Stimulated activated naive CD8-positive, alpha-beta T cell treated with anti-CD3 and anti-CD28 coated beads, Interleukin-15, amount 100 ng/mL, for 72 hours (primary cell): ENCODE results near the gene TCERG1L.

Experiments used
- ATAC-seq: fragments of 150-1000 bp; cut with Tn5 transposase; 2 replicates; pipeline ENCODE4 v1.10.0; 2021; ENCODE audit warnings: mild to moderate bottlenecking, moderate library complexity
- DNase-seq, 2 donors: peaks; one replicate each; pipeline ENCODE4 v3.0.0; 2021 to 2022
- H3K27ac Mint-ChIP-seq, 2 donors: one replicate each; pipeline ENCODE4 v1.8.0; 2022; ENCODE audit warnings: mild to moderate bottlenecking in 2 of 2, mixed read lengths in 2 of 2, moderate library complexity in 2 of 2
- H3K27me3 Mint-ChIP-seq: one replicate; pipeline ENCODE4 v1.8.0; 2022; ENCODE audit warnings: mixed read lengths
- H3K4me1 Mint-ChIP-seq: one replicate; pipeline ENCODE4 v1.8.0; 2022; ENCODE audit warnings: mild to moderate bottlenecking, mixed read lengths
- H3K4me3 Mint-ChIP-seq, 2 donors: one replicate each; pipeline ENCODE4 v1.8.0; 2022; ENCODE audit warnings: mild to moderate bottlenecking in 2 of 2, mixed read lengths in 2 of 2, moderate library complexity in 1 of 2
- H3K9me3 Mint-ChIP-seq, 2 donors: one replicate each; pipeline ENCODE4 v1.8.0; 2022; ENCODE audit warnings: mixed read lengths in 2 of 2

Gene TCERG1L

DNA sequence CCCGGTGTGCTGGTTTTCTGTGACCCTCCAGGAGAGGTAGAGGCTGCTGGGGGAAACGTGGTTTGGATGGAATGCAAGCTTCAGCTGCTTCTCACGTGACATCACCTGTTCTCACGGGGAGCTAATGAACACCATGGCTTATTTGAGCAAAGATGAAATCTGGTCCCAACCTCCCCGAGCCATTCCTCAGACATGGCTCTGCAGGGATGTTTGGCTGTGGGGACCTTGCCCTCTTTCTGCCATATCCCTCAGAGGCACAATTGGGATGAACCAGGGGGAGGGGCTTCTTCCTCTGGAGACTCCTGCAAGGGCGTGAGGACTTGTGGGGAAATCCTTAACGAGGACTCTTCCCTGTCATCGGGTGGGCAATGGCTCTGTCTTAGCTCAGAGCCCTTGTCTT, 236.8 kb downstream of the TCERG1L start:
- DNase-seq (no peak), ATAC-seq (no peak)
- Mint-ChIP-seq H3K9me3 (no peaks in the 10 kb centered on the region), H3K27ac (no peak overlapping the region), H3K4me1 (no peaks in the 10 kb centered on the region), H3K4me3 (no peak overlapping the region), H3K27me3 (no peaks in the 10 kb centered on the region)

DNA sequence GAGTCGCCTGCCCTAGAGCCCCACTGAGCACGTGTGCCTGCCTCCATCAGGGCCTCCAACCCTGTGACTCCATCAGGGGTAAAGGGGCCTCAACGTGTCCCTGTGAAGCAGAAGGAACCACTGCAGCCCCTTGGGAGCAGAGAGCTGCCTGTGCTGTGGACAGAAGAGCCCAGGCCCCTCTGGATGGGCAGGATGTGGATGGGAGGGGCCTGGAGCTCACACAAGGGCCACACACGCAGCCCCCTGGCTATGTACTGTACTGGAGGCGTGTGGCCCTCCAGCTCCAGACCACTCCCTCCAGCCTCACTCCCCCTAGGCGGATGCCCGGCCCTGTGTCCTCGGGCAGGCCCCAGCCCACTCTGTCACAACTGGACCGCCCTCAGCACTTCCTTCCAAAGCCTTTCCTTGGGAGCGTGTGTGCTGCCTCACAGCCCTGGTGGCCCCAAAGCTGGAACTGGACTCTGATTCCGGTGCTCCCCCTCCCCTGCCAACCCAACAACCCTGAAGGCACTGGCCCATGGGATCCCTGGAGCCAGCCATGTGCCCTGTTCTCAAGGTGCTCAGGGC, 238.0 kb downstream of the TCERG1L start:
- DNase-seq (no peak), ATAC-seq (peak; percentile 41)
- no peaks in the 10 kb centered on the region for H3K9me3 Mint-ChIP-seq
- no peak overlapping the region for H3K27ac Mint-ChIP-seq
- no peak overlapping the region for H3K4me3 Mint-ChIP-seq
- H3K27me3 Mint-ChIP-seq = no peaks in the 10 kb centered on the region
- no peaks in the 10 kb centered on the region for H3K4me1 Mint-ChIP-seq

DNA sequence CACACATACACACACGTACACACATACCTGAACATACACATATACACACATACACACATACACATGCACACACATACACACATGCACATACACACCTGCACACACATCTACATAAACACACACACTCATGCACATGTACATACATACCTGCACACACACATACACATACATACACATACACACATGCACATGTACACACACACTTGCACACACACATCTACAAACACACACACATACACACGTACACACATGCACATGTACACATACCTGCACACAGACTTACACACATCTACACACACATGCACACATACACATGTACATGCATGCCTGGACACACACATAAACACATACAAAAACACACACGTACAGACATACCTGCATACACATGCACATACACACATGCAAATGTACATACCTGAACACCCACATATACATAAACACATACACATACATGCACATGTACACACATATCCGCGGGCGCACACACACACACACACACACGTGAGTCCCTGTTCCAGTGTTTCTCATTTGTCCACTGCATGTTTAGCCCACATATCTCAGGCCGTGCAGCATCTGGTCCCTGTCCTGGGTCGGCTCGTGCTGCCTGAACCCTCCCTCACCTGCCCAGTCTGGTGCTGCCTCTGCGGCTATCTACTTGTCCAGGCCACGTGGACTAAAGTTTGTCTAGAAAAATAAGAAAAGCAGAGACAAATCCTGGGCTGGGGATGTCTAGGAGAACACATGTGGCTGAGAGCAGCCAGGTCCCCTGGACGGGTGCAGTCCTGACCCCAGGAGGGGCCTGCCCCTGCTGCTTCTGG, 238.7 kb downstream of the TCERG1L start:
- Mint-ChIP-seq H3K27me3 (no peaks in the 10 kb centered on the region), H3K4me3 (no peak overlapping the region), H3K4me1 (no peaks in the 10 kb centered on the region), H3K9me3 (no peaks in the 10 kb centered on the region), H3K27ac (no peak overlapping the region)
- DNase-seq (no peak), ATAC-seq (no peak)

GRCh38 chr10:131071721-131072120, 239.8 kb downstream of the TCERG1L start:
- ATAC-seq (no peak), DNase-seq (no peak)
- no peak overlapping the region for H3K27ac Mint-ChIP-seq
- H3K4me3 Mint-ChIP-seq = no peak overlapping the region
- H3K27me3 Mint-ChIP-seq = no peaks in the 10 kb centered on the region
- H3K4me1 Mint-ChIP-seq = no peaks in the 10 kb centered on the region
- no peaks in the 10 kb centered on the region for H3K9me3 Mint-ChIP-seq

- Mint-ChIP-seq H3K4me1 (no peaks in the 10 kb centered on the region), H3K9me3 (no peaks in the 10 kb centered on the region), H3K27me3 (no peaks in the 10 kb centered on the region), H3K4me3 (no peak overlapping the region), H3K27ac (no peak overlapping the region)
- ATAC-seq = no peak
- no peak for DNase-seq
Measured at GRCh38 chr10:131070856-131071255, 240.7 kb downstream of the TCERG1L start.

- DNase-seq = no peak
- no peak overlapping the region for H3K27ac Mint-ChIP-seq
- no peaks in the 10 kb centered on the region for H3K9me3 Mint-ChIP-seq
- no peak overlapping the region for H3K4me3 Mint-ChIP-seq
- no peaks in the 10 kb centered on the region for H3K4me1 Mint-ChIP-seq
- no peaks in the 10 kb centered on the region for H3K27me3 Mint-ChIP-seq
- ATAC-seq = no peak
Measured at GRCh38 chr10:131068760-131069159, 242.8 kb downstream of the TCERG1L start.

GRCh38 chr10:131068311-131068710, 243.2 kb downstream of the TCERG1L start:
- Mint-ChIP-seq H3K9me3 (no peaks in the 10 kb centered on the region), H3K27me3 (no peaks in the 10 kb centered on the region), H3K27ac (no peak overlapping the region), H3K4me3 (no peak overlapping the region), H3K4me1 (no peaks in the 10 kb centered on the region)
- DNase-seq (no peak), ATAC-seq (no peak)

DNA sequence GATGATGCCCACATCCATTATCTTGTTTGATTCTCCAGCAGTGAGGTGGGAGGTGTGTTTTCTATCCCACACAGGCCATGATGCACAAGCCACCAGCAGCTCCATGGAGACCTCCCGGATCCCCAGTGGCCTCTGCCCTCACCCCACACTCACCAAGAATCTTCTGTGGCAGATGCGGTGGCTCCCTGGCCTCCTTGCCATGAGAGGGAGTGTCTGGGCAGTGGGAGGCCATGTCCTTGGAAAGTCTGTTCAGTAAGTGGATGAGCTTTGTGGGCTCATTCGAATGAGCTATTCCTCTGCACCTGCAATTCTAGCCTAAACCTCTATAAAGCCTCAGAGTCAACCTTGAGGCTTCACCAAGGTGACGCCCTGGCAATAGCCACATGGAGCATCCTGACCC, 243.8 kb downstream of the TCERG1L start:
- DNase-seq = no peak
- no peaks in the 10 kb centered on the region for H3K9me3 Mint-ChIP-seq
- no peaks in the 10 kb centered on the region for H3K27me3 Mint-ChIP-seq
- no peak overlapping the region for H3K27ac Mint-ChIP-seq
- no peaks in the 10 kb centered on the region for H3K4me1 Mint-ChIP-seq
- no peak for ATAC-seq
- no peak overlapping the region for H3K4me3 Mint-ChIP-seq

DNA sequence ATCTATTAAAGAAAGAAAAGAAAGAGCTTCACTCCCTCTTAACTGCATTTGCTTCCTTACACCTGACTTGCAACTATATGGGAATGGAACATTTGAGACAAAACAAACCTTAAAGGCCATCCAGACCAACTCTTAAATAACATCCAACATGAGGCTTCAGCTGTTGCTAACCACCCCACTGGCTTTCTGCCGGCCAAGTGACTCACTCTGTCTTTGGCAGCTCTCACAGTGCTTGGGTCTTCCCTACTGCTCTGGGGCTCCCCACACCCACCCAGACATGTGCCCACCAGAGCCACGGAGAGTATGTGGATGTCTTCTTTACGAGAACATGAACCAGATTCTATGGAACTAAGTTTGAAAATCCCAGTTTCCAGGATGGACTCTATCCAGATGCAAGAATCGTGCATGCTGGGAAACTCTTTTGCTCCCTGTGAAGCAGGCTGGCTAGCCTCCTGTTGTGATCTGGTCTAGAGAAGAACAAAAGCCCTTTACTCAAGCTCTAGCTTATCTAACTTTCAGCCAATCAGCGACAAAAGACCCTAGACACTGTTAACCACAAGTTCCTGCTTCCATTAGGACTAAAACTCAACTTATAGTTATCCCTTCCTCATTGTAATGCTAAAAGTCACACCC, 245.7 kb downstream of the TCERG1L start:
- Mint-ChIP-seq H3K27ac (peak overlapping the region in 1 of 2 donors; percentile 18), H3K27me3 (no peaks in the 10 kb centered on the region), H3K4me1 (no peaks in the 10 kb centered on the region), H3K9me3 (no peaks in the 10 kb centered on the region), H3K4me3 (no peak overlapping the region)
- no peak for ATAC-seq
- no peak for DNase-seq

- no peak overlapping the region for H3K27ac Mint-ChIP-seq
Measured at GRCh38 chr10:131063311-131063710, 248.2 kb downstream of the TCERG1L start.

GRCh38 chr10:131062621-131063260, 248.8 kb downstream of the TCERG1L start:
- DNase-seq (no peak), ATAC-seq (no peak)
- no peaks in the 10 kb centered on the region for H3K27me3 Mint-ChIP-seq
- H3K4me3 Mint-ChIP-seq = no peak overlapping the region
- no peaks in the 10 kb centered on the region for H3K4me1 Mint-ChIP-seq
- no peak overlapping the region for H3K27ac Mint-ChIP-seq
- H3K9me3 Mint-ChIP-seq = no peaks in the 10 kb centered on the region

More at GRCh38 chr10:131063311-131063710, 248.2 kb downstream of the TCERG1L start:
- ATAC-seq = no peak
- Mint-ChIP-seq H3K4me3 (no peak overlapping the region), H3K4me1 (no peaks in the 10 kb centered on the region), H3K9me3 (no peaks in the 10 kb centered on the region), H3K27me3 (no peaks in the 10 kb centered on the region)
- DNase-seq = no peak

GRCh38 chr10:131061216-131061615, 250.3 kb downstream of the TCERG1L start:
- H3K4me1 Mint-ChIP-seq = no peaks in the 10 kb centered on the region
- no peaks in the 10 kb centered on the region for H3K9me3 Mint-ChIP-seq
- no peaks in the 10 kb centered on the region for H3K27me3 Mint-ChIP-seq
- ATAC-seq (no peak), DNase-seq (no peak)
- H3K27ac Mint-ChIP-seq = no peak overlapping the region
- no peak overlapping the region for H3K4me3 Mint-ChIP-seq

- Mint-ChIP-seq H3K27ac (no peak overlapping the region), H3K9me3 (no peaks in the 10 kb centered on the region), H3K27me3 (no peaks in the 10 kb centered on the region), H3K4me1 (no peaks in the 10 kb centered on the region), H3K4me3 (no peak overlapping the region)
- DNase-seq (no peak), ATAC-seq (no peak)
Measured at GRCh38 chr10:131059881-131060280, 251.6 kb downstream of the TCERG1L start.

- no peaks in the 10 kb centered on the region for H3K4me1 Mint-ChIP-seq
- no peaks in the 10 kb centered on the region for H3K27me3 Mint-ChIP-seq
- ATAC-seq = no peak
Measured at GRCh38 chr10:131058799-131059198, 252.7 kb downstream of the TCERG1L start.

GRCh38 chr10:131056781-131057180, 254.7 kb downstream of the TCERG1L start:
- ATAC-seq (no peak), DNase-seq (no peak)
- no peaks in the 10 kb centered on the region for H3K9me3 Mint-ChIP-seq
- H3K27ac Mint-ChIP-seq = no peak overlapping the region
- no peaks in the 10 kb centered on the region for H3K27me3 Mint-ChIP-seq
- no peak overlapping the region for H3K4me3 Mint-ChIP-seq
- H3K4me1 Mint-ChIP-seq = no peaks in the 10 kb centered on the region

More at GRCh38 chr10:131058799-131059198, 252.7 kb downstream of the TCERG1L start:
- Mint-ChIP-seq H3K9me3 (no peaks in the 10 kb centered on the region), H3K4me3 (no peak overlapping the region), H3K27ac (no peak overlapping the region)
- no peak for DNase-seq

- Mint-ChIP-seq H3K27me3 (no peaks in the 10 kb centered on the region), H3K9me3 (peaks cover 0 to 2% of the 10 kb centered on the region in 2 donors), H3K4me1 (no peaks in the 10 kb centered on the region), H3K4me3 (no peak overlapping the region), H3K27ac (no peak overlapping the region)
- ATAC-seq = no peak
- DNase-seq = no peak
Measured at GRCh38 chr10:131056091-131056579, 255.4 kb downstream of the TCERG1L start.
